ENCODE data around the gene B3GNT8. TPM values are rescaled to one million over a fixed set of nuclear protein-coding genes. Genes with fewer than 3 reads are reported as not detected.

B3GNT8 gene
- total and polyA plus RNA-seq, 11 donors = 5.0 to 12.6 (median 9.4) TPM

DNA sequence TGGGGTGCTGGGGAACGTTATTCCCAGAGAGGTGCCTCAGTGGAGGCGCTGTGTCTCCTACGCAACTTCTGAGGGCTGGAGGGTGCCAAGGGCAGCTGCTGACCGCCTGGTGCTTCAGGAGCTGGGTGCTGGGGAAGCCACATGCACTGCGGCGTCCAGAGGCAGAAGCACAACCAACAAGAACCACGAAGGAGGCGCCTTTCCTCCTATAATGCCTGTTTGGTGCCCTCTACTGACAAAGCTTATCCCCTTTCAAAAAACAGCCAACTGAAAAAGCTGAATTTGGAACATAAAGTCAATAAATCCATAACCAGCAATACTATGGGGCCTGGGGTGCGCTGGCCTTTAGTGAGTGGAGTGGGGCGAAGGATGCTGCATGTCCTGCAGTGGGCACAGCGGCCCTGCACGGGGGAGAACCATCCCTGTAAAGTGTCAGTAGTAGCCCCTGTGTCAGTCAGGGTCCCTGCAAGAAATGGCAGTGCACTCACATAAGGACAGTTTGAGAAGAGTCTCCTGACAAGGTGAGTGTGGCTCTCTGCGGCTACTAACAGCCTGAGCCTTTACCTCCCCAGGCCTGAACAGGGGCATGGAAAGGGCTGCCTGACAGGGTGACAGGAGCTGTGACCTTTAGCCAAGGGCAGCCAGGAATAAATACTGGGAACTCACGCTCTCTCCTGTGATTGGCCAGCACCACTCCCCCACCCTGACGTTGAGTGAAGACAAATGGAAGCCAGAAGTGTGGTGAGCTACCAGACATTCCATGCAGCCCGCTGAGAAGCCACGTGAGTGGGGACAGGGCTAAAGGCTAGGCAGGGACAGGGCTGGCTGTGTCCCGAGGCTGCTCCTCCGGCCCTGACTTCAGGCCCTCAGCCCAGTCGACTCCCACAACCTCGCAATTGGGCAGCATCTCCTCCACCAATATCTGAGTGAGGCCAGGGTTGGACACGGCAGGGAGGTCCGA lies 4.5 kb upstream of the B3GNT8 start:
- DNase-seq = peak; percentile 80 to 92 (median 84)
- Histone ChIP-seq H3K9me3 (no peaks in the 10 kb centered on the region), H3K27ac (peak overlapping the region; percentile 58 to 99 (median 88)), H3K36me3 (peaks cover 0 to 52% (median 34%) of the 10 kb centered on the region in 9 donors), H3K4me3 (peak overlapping the region in 6 of 12 donors; percentile 1 to 39 (median 18)), H3K27me3 (no peaks in the 10 kb centered on the region), H3K4me1 (peaks cover 7 to 53% (median 30%) of the 10 kb centered on the region in 12 donors)
- peak in 1 of 2 donors; percentile 34 for TF ChIP-seq POLR2A (IDR thresholded peaks at IDR 0.05)
- TF ChIP-seq CTCF (IDR thresholded peaks at IDR 0.05) = peak; percentile 8 to 61 (median 43)
- ATAC-seq = peak; percentile 85 to 89 (median 85)
- intact Hi-C loops (cut with DNase I) = loop anchor here in 5 of 10 donors (5.0 to 10.0 kb wide), 4 partner anchors 104 to 227 kb away; partner anchors contain the start of gene HNRNPUL1 (in 1 of the 5)
- WGBS, 4 donors = 43 to 51% (median 49%) methylated on average over 23 of the region's 23 CpGs

- Histone ChIP-seq H3K9me3 (no peaks in the 10 kb centered on the region), H3K4me3 (no peak overlapping the region), H3K27me3 (no peaks in the 10 kb centered on the region), H3K27ac (peak overlapping the region; percentile 58 to 99 (median 88)), H3K36me3 (peaks cover 0 to 45% (median 27%) of the 10 kb centered on the region in 9 donors), H3K4me1 (peaks cover 7 to 61% (median 37%) of the 10 kb centered on the region in 12 donors)
- 75 to 88% (median 83%) methylated on average over 6 of the region's 6 CpGs for WGBS, 4 donors
- TF ChIP-seq POLR2A (IDR thresholded peaks at IDR 0.05) = no peak
- TF ChIP-seq CTCF (IDR thresholded peaks at IDR 0.05) = no peak
- intact Hi-C loops (cut with DNase I) = loop anchor here in 5 of 10 donors (5.0 to 10.0 kb wide), 4 partner anchors 104 to 226 kb away; partner anchors contain the start of gene HNRNPUL1 (in 1 of the 5)
- ATAC-seq = no peak
- no peak for DNase-seq
Measured at GRCh38 chr19:41430922-41431321, 3.7 kb upstream of the B3GNT8 start.

GRCh38 chr19:41428481-41428859 lies 1.3 kb upstream of the B3GNT8 start:
- Histone ChIP-seq H3K4me1 (peaks cover 7 to 80% (median 50%) of the 10 kb centered on the region in 12 donors), H3K27ac (peak overlapping the region; percentile 51 to 95 (median 92)), H3K36me3 (peaks cover 0 to 50% (median 34%) of the 10 kb centered on the region in 9 donors), H3K9me3 (no peaks in the 10 kb centered on the region), H3K4me3 (peak overlapping the region in 10 of 12 donors; percentile 40 to 84 (median 64)), H3K27me3 (no peaks in the 10 kb centered on the region)
- DNase-seq (no peak), ATAC-seq (no peak)
- TF ChIP-seq POLR2A (IDR thresholded peaks at IDR 0.05) (no peak), CTCF (IDR thresholded peaks at IDR 0.05) (peak in 1 of 12 donors; percentile 2)
- intact Hi-C loops (cut with DNase I) = loop anchor here in 2 of 10 donors (5.0 to 10.0 kb wide), 2 partner anchors 106 to 114 kb away; partner anchors contain the start of gene CCDC97 (in 1 of the 2)
- 40 to 60% (median 57%) methylated on average over 1 of the region's 1 CpG for WGBS, 4 donors
